ENCODE data around the gene CNDP1.

The CNDP1 gene

GRCh38 chr18:74507097-74507881 is 27.0 kb upstream of the CNDP1 start:
- no peak for DNase-seq
- Histone ChIP-seq H2BK12ac (ENCODE audit: low read length) (no peak overlapping the region), H2AK5ac (ENCODE audit: low read length) (no peak overlapping the region), H2AFZ (ENCODE audit: insufficient read depth, low read length, poor library complexity) (no peak overlapping the region), H3K18ac (ENCODE audit: low read length) (no peak overlapping the region), H3K9ac (ENCODE audit: low read length) (no peak overlapping the region), H3K79me2 (ENCODE audit: control insufficient read depth, insufficient read depth, low read length, poor library complexity) (peaks cover 6% of the 10 kb centered on the region), H3K14ac (ENCODE audit: low read length) (no peak overlapping the region), H3K4ac (ENCODE audit: low read depth, low read length) (peak overlapping the region; percentile 19), H4K8ac (ENCODE audit: low read depth, low read length) (no peak overlapping the region), H3K4me2 (ENCODE audit: low read length) (no peak overlapping the region), H2BK5ac (ENCODE audit: low read depth, low read length, poor library complexity) (no peak overlapping the region), H3K4me1 (ENCODE audit: control insufficient read depth in 1 of 2, insufficient read depth in 2 of 2, low read length in 2 of 2) (peaks cover 0 to 2% of the 10 kb centered on the region in 2 experiments), H3K36me3 (ENCODE audit: control insufficient read depth in 1 of 2, insufficient read depth in 2 of 2, low read length in 2 of 2) (peaks cover 76 to 77% of the 10 kb centered on the region in 2 experiments), H3K23ac (ENCODE audit: low read length) (no peak overlapping the region), H3K9me3 (ENCODE audit: insufficient read depth, low read depth, low read length) (no peaks in the 10 kb centered on the region), H4K91ac (ENCODE audit: low read depth, low read length) (no peak overlapping the region), H4K12ac (ENCODE audit: low read depth, low read length) (no peak overlapping the region), H2BK120ac (ENCODE audit: insufficient read depth, low read length, poor library complexity) (no peak overlapping the region), H3K4me3 (ENCODE audit: low read depth, low read length) (no peak overlapping the region), H3K27me3 (ENCODE audit: insufficient read depth, low read length) (no peaks in the 10 kb centered on the region), H3K27ac (ENCODE audit: low read depth, low read length) (no peak overlapping the region), H3K79me1 (ENCODE audit: low read length) (peaks cover 2% of the 10 kb centered on the region)
- no CpG with 5 or more reads among the region's 23 CpGs for whole genome bisulfite sequencing (ENCODE audit: extremely low coverage, insufficient coverage, insufficient read length)

GRCh38 chr18:74507927-74508326 is 26.4 kb upstream of the CNDP1 start:
- H2BK12ac ChIP-seq (ENCODE audit: low read length) = no peak overlapping the region
- peaks cover 80 to 81% of the 10 kb centered on the region in 2 experiments for H3K36me3 ChIP-seq (ENCODE audit: control insufficient read depth in 1 of 2, insufficient read depth in 2 of 2, low read length in 2 of 2)
- no peak overlapping the region for H2AFZ ChIP-seq (ENCODE audit: insufficient read depth, low read length, poor library complexity)
- no peak overlapping the region for H3K27ac ChIP-seq (ENCODE audit: low read depth, low read length)
- peaks cover 0 to 2% of the 10 kb centered on the region in 2 experiments for H3K4me1 ChIP-seq (ENCODE audit: control insufficient read depth in 1 of 2, insufficient read depth in 2 of 2, low read length in 2 of 2)
- H3K23ac ChIP-seq (ENCODE audit: low read length) = no peak overlapping the region
- no peak overlapping the region for H3K4me2 ChIP-seq (ENCODE audit: low read length)
- peak overlapping the region; percentile 24 for H3K4ac ChIP-seq (ENCODE audit: low read depth, low read length)
- H2AK5ac ChIP-seq (ENCODE audit: low read length) = no peak overlapping the region
- H3K79me1 ChIP-seq (ENCODE audit: low read length) = no peaks in the 10 kb centered on the region
- no peak overlapping the region for H3K9ac ChIP-seq (ENCODE audit: low read length)
- H4K8ac ChIP-seq (ENCODE audit: low read depth, low read length) = no peak overlapping the region
- no peak overlapping the region for H3K4me3 ChIP-seq (ENCODE audit: low read depth, low read length)
- H2BK5ac ChIP-seq (ENCODE audit: low read depth, low read length, poor library complexity) = no peak overlapping the region
- no peak for DNase-seq
- WGBS (ENCODE audit: extremely low coverage, insufficient coverage, insufficient read length) = no CpG with 5 or more reads among the region's 14 CpGs
- peaks cover 5% of the 10 kb centered on the region for H3K79me2 ChIP-seq (ENCODE audit: control insufficient read depth, insufficient read depth, low read length, poor library complexity)
- H4K91ac ChIP-seq (ENCODE audit: low read depth, low read length) = no peak overlapping the region
- no peak overlapping the region for H2BK120ac ChIP-seq (ENCODE audit: insufficient read depth, low read length, poor library complexity)
- H3K27me3 ChIP-seq (ENCODE audit: insufficient read depth, low read length) = no peaks in the 10 kb centered on the region
- H3K18ac ChIP-seq (ENCODE audit: low read length) = peak overlapping the region; percentile 38
- H3K9me3 ChIP-seq (ENCODE audit: insufficient read depth, low read depth, low read length) = no peaks in the 10 kb centered on the region
- no peak overlapping the region for H3K14ac ChIP-seq (ENCODE audit: low read length)
- H4K12ac ChIP-seq (ENCODE audit: low read depth, low read length) = no peak overlapping the region

DNA sequence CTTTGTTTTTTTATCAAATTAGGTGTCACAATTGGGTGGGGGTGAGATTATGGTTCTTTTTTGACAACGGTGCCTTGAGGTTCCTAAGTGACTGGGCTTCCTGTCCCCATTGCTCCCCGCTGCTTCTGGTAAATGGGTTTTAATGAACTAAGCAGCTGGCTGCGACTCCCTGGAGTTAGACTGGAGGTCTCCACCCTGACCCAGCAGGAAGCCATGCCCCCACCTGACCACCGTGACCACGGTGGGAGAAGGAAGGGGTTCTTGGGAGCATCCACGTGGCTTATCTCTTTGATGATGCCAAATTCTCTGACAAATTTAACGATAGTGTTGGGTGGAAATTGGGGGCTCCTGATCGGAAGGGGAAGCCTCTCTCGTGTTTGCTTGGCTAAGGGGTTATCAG is 25.9 kb upstream of the CNDP1 start:
- Histone ChIP-seq H3K4ac (ENCODE audit: low read depth, low read length) (no peak overlapping the region), H2BK120ac (ENCODE audit: insufficient read depth, low read length, poor library complexity) (no peak overlapping the region), H3K14ac (ENCODE audit: low read length) (no peak overlapping the region), H3K79me2 (ENCODE audit: control insufficient read depth, insufficient read depth, low read length, poor library complexity) (peaks cover 3% of the 10 kb centered on the region), H4K91ac (ENCODE audit: low read depth, low read length) (no peak overlapping the region), H4K12ac (ENCODE audit: low read depth, low read length) (no peak overlapping the region), H2AFZ (ENCODE audit: insufficient read depth, low read length, poor library complexity) (no peak overlapping the region), H2BK12ac (ENCODE audit: low read length) (no peak overlapping the region), H3K79me1 (ENCODE audit: low read length) (no peaks in the 10 kb centered on the region), H3K9me3 (ENCODE audit: insufficient read depth, low read depth, low read length) (no peaks in the 10 kb centered on the region), H3K27me3 (ENCODE audit: insufficient read depth, low read length) (no peaks in the 10 kb centered on the region), H3K18ac (ENCODE audit: low read length) (no peak overlapping the region), H3K27ac (ENCODE audit: low read depth, low read length) (no peak overlapping the region), H3K9ac (ENCODE audit: low read length) (no peak overlapping the region), H4K8ac (ENCODE audit: low read depth, low read length) (no peak overlapping the region), H2AK5ac (ENCODE audit: low read length) (no peak overlapping the region), H3K36me3 (ENCODE audit: control insufficient read depth in 1 of 2, insufficient read depth in 2 of 2, low read length in 2 of 2) (peaks cover 82 to 83% of the 10 kb centered on the region in 2 experiments), H3K4me3 (ENCODE audit: low read depth, low read length) (no peak overlapping the region), H3K4me1 (ENCODE audit: control insufficient read depth in 1 of 2, insufficient read depth in 2 of 2, low read length in 2 of 2) (peaks cover 0 to 2% of the 10 kb centered on the region in 2 experiments), H3K4me2 (ENCODE audit: low read length) (no peak overlapping the region), H3K23ac (ENCODE audit: low read length) (no peak overlapping the region), H2BK5ac (ENCODE audit: low read depth, low read length, poor library complexity) (no peak overlapping the region)
- no CpG with 5 or more reads among the region's 9 CpGs for WGBS (ENCODE audit: extremely low coverage, insufficient coverage, insufficient read length)
- no peak for DNase-seq

GRCh38 chr18:74508821-74509225 is 25.5 kb upstream of the CNDP1 start:
- Histone ChIP-seq H4K8ac (ENCODE audit: low read depth, low read length) (no peak overlapping the region), H4K12ac (ENCODE audit: low read depth, low read length) (no peak overlapping the region), H3K4me1 (ENCODE audit: control insufficient read depth in 1 of 2, insufficient read depth in 2 of 2, low read length in 2 of 2) (peaks cover 0 to 2% of the 10 kb centered on the region in 2 experiments), H2AK5ac (ENCODE audit: low read length) (no peak overlapping the region), H3K4me2 (ENCODE audit: low read length) (no peak overlapping the region), H3K18ac (ENCODE audit: low read length) (no peak overlapping the region), H3K23ac (ENCODE audit: low read length) (no peak overlapping the region), H3K14ac (ENCODE audit: low read length) (no peak overlapping the region), H2BK5ac (ENCODE audit: low read depth, low read length, poor library complexity) (no peak overlapping the region), H2AFZ (ENCODE audit: insufficient read depth, low read length, poor library complexity) (no peak overlapping the region), H3K9me3 (ENCODE audit: insufficient read depth, low read depth, low read length) (no peaks in the 10 kb centered on the region), H3K4me3 (ENCODE audit: low read depth, low read length) (no peak overlapping the region), H3K4ac (ENCODE audit: low read depth, low read length) (no peak overlapping the region), H3K36me3 (ENCODE audit: control insufficient read depth in 1 of 2, insufficient read depth in 2 of 2, low read length in 2 of 2) (peaks cover 83% of the 10 kb centered on the region in 2 experiments), H3K27me3 (ENCODE audit: insufficient read depth, low read length) (no peaks in the 10 kb centered on the region), H2BK120ac (ENCODE audit: insufficient read depth, low read length, poor library complexity) (no peak overlapping the region), H3K9ac (ENCODE audit: low read length) (no peak overlapping the region), H2BK12ac (ENCODE audit: low read length) (no peak overlapping the region), H3K27ac (ENCODE audit: low read depth, low read length) (no peak overlapping the region), H3K79me2 (ENCODE audit: control insufficient read depth, insufficient read depth, low read length, poor library complexity) (peaks cover 3% of the 10 kb centered on the region), H3K79me1 (ENCODE audit: low read length) (no peaks in the 10 kb centered on the region), H4K91ac (ENCODE audit: low read depth, low read length) (no peak overlapping the region)
- DNase-seq = no peak
- no CpG with 5 or more reads among the region's 11 CpGs for WGBS (ENCODE audit: extremely low coverage, insufficient coverage, insufficient read length)
